B cell (primary cell): ENCODE measurements around the gene PLS3. TPM values are rescaled to one million over a fixed set of nuclear protein-coding genes. Genes with fewer than 3 reads are reported as not detected.

Experiments used
- ATAC-seq: fragments of 200-7000 bp; cut with Tn5 transposase; one replicate; pipeline ENCODE4 v1.10.0; 2021; ENCODE audit warnings: low read depth, mild to moderate bottlenecking, moderate number of reproducible peaks, moderate library complexity
- CTCF ChIA-PET: fragments of 350-600 bp; sonication (Branson Sonifier 250); formaldehyde crosslinking; loops from one replicate; lab custom pipeline; 2021; ENCODE audit warnings: antibody characterized with exemption, inconsistent platforms; lab: Charles Lee
- POLR2A ChIA-PET: fragments of 350-600 bp; sonication (Branson Sonifier 250); formaldehyde crosslinking; loops from one replicate; lab custom pipeline; 2021; ENCODE audit warnings: antibody characterized with exemption; lab: Charles Lee
- DNase-seq: peaks from one replicate; pipeline ENCODE4 v3.0.0; 2013
- H2AFZ ChIP-seq: 2 replicates; pipeline ENCODE4 v1.6.1; 2012; ENCODE audit warnings: mild to moderate bottlenecking, low read depth, low read length; ENCODE audit not compliant: insufficient read depth, poor library complexity, severe bottlenecking
- H3K27ac ChIP-seq, 2 donors: 1 replicate in 1 of 2; 2 replicates in 1 of 2; pipeline ENCODE4 v1.5.1; 2012 to 2013; ENCODE audit warnings: low read length in 2 of 2, mild to moderate bottlenecking in 2 of 2, moderate library complexity in 1 of 2
- H3K27me3 ChIP-seq, 4 experiments: fragments of 200-600 bp in 1 of 4; sonication (generic) in 1 of 4; replicated peaks in 1 of 4; 1 replicate in 2 of 4; 2 replicates in 2 of 4; pipeline versions ENCODE4 v1.6.1 to v1.7.0; 2013 to 2016; ENCODE audit warnings: low read length in 3 of 4, mild to moderate bottlenecking in 2 of 4, mixed read lengths in 1 of 4, moderate library complexity in 1 of 4; ENCODE audit not compliant: insufficient read depth in 4 of 4, control insufficient read depth in 3 of 4; ENCODE audit errors: control extremely low read depth in 1 of 4
- H3K36me3 ChIP-seq, 2 experiments: replicated peaks in 1 of 2; 1 replicate in 1 of 2; 2 replicates in 1 of 2; pipeline versions ENCODE4 v1.6.1 to v1.7.1; 2013; ENCODE audit warnings: low read length in 1 of 2; ENCODE audit not compliant: insufficient read depth in 2 of 2, control insufficient read depth in 1 of 2; ENCODE audit errors: control extremely low read depth in 1 of 2, extremely low read depth in 1 of 2
- H3K4me1 ChIP-seq, 2 donors: fragments of 200-600 bp in 1 of 2; sonication (generic) in 1 of 2; 1 replicate in 1 of 2; 2 replicates in 1 of 2; pipeline versions ENCODE4 v1.5.1 to v1.6.1; 2013 to 2017; ENCODE audit warnings: low read length in 2 of 2; ENCODE audit not compliant: control insufficient read depth in 2 of 2, insufficient read depth in 2 of 2
- H3K4me2 ChIP-seq: replicated peaks from 2 replicates; pipeline ENCODE3; 2012; ENCODE audit warnings: mild to moderate bottlenecking, low read depth, low read length; ENCODE audit not compliant: poor library complexity, severe bottlenecking
- H3K4me3 ChIP-seq, 5 experiments: fragments of 200-600 bp in 1 of 5; sonication (generic) in 1 of 5; 1 replicate in 3 of 5; 2 replicates in 2 of 5; pipeline versions ENCODE4 v1.5.1 to v1.7.0; 2011 to 2016; ENCODE audit warnings: low read length in 4 of 5, mild to moderate bottlenecking in 4 of 5, low read depth in 2 of 5, control low read depth in 1 of 5, moderate library complexity in 1 of 5; ENCODE audit not compliant: insufficient read depth in 1 of 5; ENCODE audit errors: control extremely low read depth in 1 of 5, extremely low read depth in 1 of 5
- H3K79me2 ChIP-seq: fragments of 200-600 bp; sonication (generic); one replicate; pipeline ENCODE4 v1.6.0; 2016; ENCODE audit warnings: low read length; ENCODE audit not compliant: control insufficient read depth, insufficient read depth
- H3K9ac ChIP-seq: fragments of 200-600 bp; sonication (generic); 2 replicates; pipeline ENCODE4 v1.6.1; 2017; ENCODE audit warnings: mild to moderate bottlenecking, low read length, moderate library complexity
- H3K9me3 ChIP-seq, 3 donors: one replicate each; pipeline versions ENCODE4 v1.6.1 to v1.7.1; 2013; ENCODE audit warnings: low read length in 2 of 3; ENCODE audit not compliant: control insufficient read depth in 2 of 3, insufficient read depth in 1 of 3; ENCODE audit errors: control extremely low read depth in 1 of 3
- H4K20me1 ChIP-seq: 2 replicates; pipeline ENCODE4 v1.6.0; 2012; ENCODE audit warnings: mild to moderate bottlenecking, low read length; ENCODE audit not compliant: insufficient read depth, control insufficient read depth, poor library complexity, severe bottlenecking
- H3K27ac Mint-ChIP-seq: one replicate; pipeline ENCODE4 v1.8.0; 2021; ENCODE audit warnings: mixed read lengths
- H3K27me3 Mint-ChIP-seq: one replicate; pipeline ENCODE4 v1.8.0; 2021; ENCODE audit warnings: mixed read lengths
- H3K4me1 Mint-ChIP-seq: one replicate; pipeline ENCODE4 v1.8.0; 2021; ENCODE audit warnings: mixed read lengths
- H3K4me3 Mint-ChIP-seq: one replicate; pipeline ENCODE4 v1.8.0; 2021; ENCODE audit warnings: mixed read lengths
- H3K9me3 Mint-ChIP-seq: one replicate; pipeline ENCODE4 v1.8.0; 2022; ENCODE audit warnings: mixed read lengths; ENCODE audit not compliant: insufficient read depth
- CTCF ChIP-seq: fragments of 200-600 bp; IDR thresholded peaks from one replicate; pipeline ENCODE4 v1.8.0; 2022; ENCODE audit warnings: antibody characterized with exemption, mild to moderate bottlenecking
- EZH2 ChIP-seq: IDR thresholded peaks from 2 replicates; pipeline ENCODE4 v1.6.1; 2012; ENCODE audit warnings: borderline replicate concordance, low read depth, mild to moderate bottlenecking, moderate library complexity, low read length; ENCODE audit not compliant: insufficient read depth, poor library complexity, severe bottlenecking
- WGBS: methylation state at CpG from one replicate; pipeline ENCODE4 v1.1.5; 2013; ENCODE audit warnings: missing lambda C conversion rate; ENCODE audit not compliant: insufficient coverage; 5-methylcytosine and 5-hydroxymethylcytosine counted together
- intact Hi-C: fragments of 100-400 bp; cut with micrococcal nuclease; formaldehyde crosslinking; loops from one replicate; pipeline ENCODE4 v1.10.0; 2022
- polyA plus RNA-seq: library from polyadenylated mRNA; depleted of rRNA; stranded (reverse); fragments of >200 nt; gene quantifications from 2 replicates; pipeline ENCODE4 v1.2.3, GENCODE V29; 2012
- total RNA-seq, 2 donors: library from RNA; stranded (reverse); fragments of 120-200 nt in 1 of 2; gene quantifications; 1 replicate in 1 of 2; 2 replicates in 1 of 2; pipeline versions ENCODE4 v1.2.3 to v1.2.4, GENCODE V29; 2013 to 2022

PLS3 gene
- total and polyA plus RNA-seq, 2 donors (not counting 1 experiment from before 2014, with no cell fraction given) = not detected

DNA sequence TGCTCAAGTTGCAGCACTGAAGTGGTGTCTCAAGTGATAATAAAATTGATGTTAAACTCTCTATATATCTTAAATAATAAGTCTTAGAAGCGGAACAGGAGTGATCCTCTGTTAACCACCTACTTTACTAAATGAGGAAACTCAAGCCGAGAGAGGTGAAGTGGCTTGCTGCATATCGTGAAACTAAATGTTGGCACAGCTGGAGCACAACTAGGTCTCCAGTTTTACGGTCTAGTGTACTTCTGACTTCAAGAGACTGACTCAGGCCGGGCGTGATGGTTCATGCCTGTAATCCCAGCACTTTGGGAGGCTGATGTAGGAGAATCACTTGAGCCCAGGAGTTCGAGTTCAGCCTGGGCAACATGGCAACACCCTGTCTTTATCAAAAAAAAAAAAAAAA lies 35.5 kb upstream of the PLS3 start:
- H2AFZ ChIP-seq = no peak overlapping the region
- ChIA-PET CTCF (no interaction called here), POLR2A (no interaction called here)
- H3K36me3 ChIP-seq = no peaks in the 10 kb centered on the region
- Mint-ChIP-seq H3K27ac (no peak overlapping the region), H3K9me3 (no peaks in the 10 kb centered on the region), H3K27me3 (no peaks in the 10 kb centered on the region), H3K4me1 (no peaks in the 10 kb centered on the region), H3K4me3 (no peak overlapping the region)
- no peaks in the 10 kb centered on the region for H3K9me3 ChIP-seq
- no peaks in the 10 kb centered on the region for H3K4me1 ChIP-seq
- H3K79me2 ChIP-seq = no peaks in the 10 kb centered on the region
- DNase-seq (no peak), ATAC-seq (no peak)
- no peak overlapping the region for H3K4me3 ChIP-seq
- TF ChIP-seq CTCF = no peak
- no peak for TF ChIP-seq EZH2
- no peak overlapping the region for H3K4me2 ChIP-seq
- intact Hi-C loops = no loop called here
- no peak overlapping the region for H3K9ac ChIP-seq
- H4K20me1 ChIP-seq = no peaks in the 10 kb centered on the region
- no peaks in the 10 kb centered on the region for H3K27me3 ChIP-seq
- no peak overlapping the region for H3K27ac ChIP-seq
- 100% methylated on average over 2 of the region's 7 CpGs for WGBS

- no peaks in the 10 kb centered on the region for H3K4me1 Mint-ChIP-seq
- no peak overlapping the region for H3K27ac Mint-ChIP-seq
- H3K27me3 Mint-ChIP-seq = no peaks in the 10 kb centered on the region
- DNase-seq = no peak
- no peak for TF ChIP-seq CTCF
- TF ChIP-seq EZH2 = no peak
- no CpG with 5 or more reads among the region's 4 CpGs for WGBS
- H3K9ac ChIP-seq = no peak overlapping the region
- intact Hi-C loops = no loop called here
- no peaks in the 10 kb centered on the region for H3K9me3 ChIP-seq
- no peak overlapping the region for H3K4me3 Mint-ChIP-seq
- no peaks in the 10 kb centered on the region for H3K36me3 ChIP-seq
- no peak for ATAC-seq
- H3K27ac ChIP-seq = no peak overlapping the region
- ChIA-PET CTCF (no interaction called here), POLR2A (no interaction called here)
- H3K4me3 ChIP-seq = no peak overlapping the region
- no peaks in the 10 kb centered on the region for H3K4me1 ChIP-seq
- no peaks in the 10 kb centered on the region for H4K20me1 ChIP-seq
- H3K79me2 ChIP-seq = no peaks in the 10 kb centered on the region
- H3K4me2 ChIP-seq = no peak overlapping the region
- no peaks in the 10 kb centered on the region for H3K27me3 ChIP-seq
- no peaks in the 10 kb centered on the region for H3K9me3 Mint-ChIP-seq
- H2AFZ ChIP-seq = no peak overlapping the region
Observed at GRCh38 chrX:115531818-115532403, 29.1 kb upstream of the PLS3 start.
